HG03558 (cell line): Measurements from ENCODE around the gene KLHL15.

ENCODE experiments used
- ATAC-seq: cut with Tn5 transposase; IDR thresholded peaks from one replicate; pipeline ENCODE4 v1.9.1; 2021; ENCODE audit warnings: moderate number of reproducible peaks; ENCODE audit not compliant: unreplicated experiment; ENCODE audit errors: extremely low read depth

KLHL15 gene

GRCh38 chrX:23954396-23954795, 72.6 kb downstream of the KLHL15 start:
- no peak for ATAC-seq

- ATAC-seq, result no peak
Measured at GRCh38 chrX:23953908-23954269, 73.1 kb downstream of the KLHL15 start.

GRCh38 chrX:23952984-23953907, 73.7 kb downstream of the KLHL15 start:
- peak; percentile 62 for ATAC-seq

GRCh38 chrX:23952391-23952790, 74.6 kb downstream of the KLHL15 start:
- ATAC-seq, result no peak

- no peak for ATAC-seq
Measured at GRCh38 chrX:23945206-23945605, 81.8 kb downstream of the KLHL15 start.

GRCh38 chrX:23944234-23944633, 82.8 kb downstream of the KLHL15 start:
- no peak for ATAC-seq

GRCh38 chrX:23939203-23939602, 87.8 kb downstream of the KLHL15 start:
- no peak for ATAC-seq

- ATAC-seq, result no peak
Measured at GRCh38 chrX:23938690-23939089, 88.3 kb downstream of the KLHL15 start.

- ATAC-seq, result no peak
Measured at GRCh38 chrX:23937100-23937499, 89.9 kb downstream of the KLHL15 start.

GRCh38 chrX:23936180-23936579, 90.8 kb downstream of the KLHL15 start:
- no peak for ATAC-seq

GRCh38 chrX:23935106-23935505, 91.9 kb downstream of the KLHL15 start:
- ATAC-seq, result no peak
